GM23248 (cell line): ENCODE measurements around the gene GIT1.

Source experiments
- EZH2 ChIP-seq: fragments of 200-600 bp; sonication (generic); IDR thresholded peaks from 2 replicates; pipeline ENCODE4 v1.6.1; 2018; ENCODE audit warnings: antibody characterized with exemption, mild to moderate bottlenecking; ENCODE audit not compliant: insufficient read depth, poor library complexity, severe bottlenecking
- EZH2phosphoT487 ChIP-seq: fragments of 200-600 bp; sonication (generic); IDR thresholded peaks from 2 replicates; pipeline ENCODE4 v1.6.1; 2018; ENCODE audit warnings: antibody characterized with exemption, moderate library complexity, mild to moderate bottlenecking, low read depth; ENCODE audit not compliant: insufficient read depth

DNA sequence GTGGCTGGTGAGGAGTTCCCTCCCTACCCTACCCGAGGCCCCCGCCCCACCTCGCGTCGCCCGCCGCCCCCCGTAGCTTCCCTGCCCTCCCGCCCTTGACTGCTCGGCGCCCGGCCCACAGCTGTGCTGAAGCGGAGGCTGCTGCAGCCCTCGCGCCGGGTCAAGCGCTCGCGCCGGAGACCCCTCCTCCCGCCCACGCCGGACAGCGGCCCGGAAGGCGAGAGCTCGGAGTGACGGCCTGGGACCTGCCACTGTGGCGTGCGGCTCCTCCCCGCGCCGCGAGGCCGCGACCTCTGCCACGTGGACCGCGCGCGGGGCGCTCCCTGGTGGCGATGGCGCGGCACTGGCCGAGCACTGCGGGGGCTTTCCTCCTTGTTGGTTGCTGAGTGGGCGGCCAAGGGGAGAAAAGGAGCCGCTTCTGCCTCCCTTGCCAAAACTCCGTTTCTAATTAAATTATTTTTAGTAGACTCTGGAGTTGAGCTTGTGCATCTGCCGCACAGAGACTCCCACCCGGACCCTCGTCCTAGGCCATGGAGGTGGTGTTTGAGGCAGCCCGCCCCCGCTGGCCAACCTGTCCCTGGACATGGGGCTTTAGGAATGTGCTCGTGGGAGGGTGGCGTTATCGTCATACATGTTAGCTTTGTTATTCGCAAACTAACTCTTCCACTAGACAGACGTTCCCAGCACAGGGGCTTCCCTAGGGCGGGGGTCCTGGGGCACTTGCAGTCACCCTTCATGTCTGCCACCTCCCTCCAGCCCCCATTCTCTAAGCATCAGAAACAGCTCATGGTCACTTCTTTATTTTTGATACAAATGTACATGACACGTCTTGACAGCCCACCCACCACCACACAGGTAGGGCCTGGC is 16.5 kb downstream of the GIT1 start:
- TF ChIP-seq EZH2phosphoT487 (no peak), EZH2 (no peak)
